ENCODE measurements around the gene CDCA5.

DNA sequence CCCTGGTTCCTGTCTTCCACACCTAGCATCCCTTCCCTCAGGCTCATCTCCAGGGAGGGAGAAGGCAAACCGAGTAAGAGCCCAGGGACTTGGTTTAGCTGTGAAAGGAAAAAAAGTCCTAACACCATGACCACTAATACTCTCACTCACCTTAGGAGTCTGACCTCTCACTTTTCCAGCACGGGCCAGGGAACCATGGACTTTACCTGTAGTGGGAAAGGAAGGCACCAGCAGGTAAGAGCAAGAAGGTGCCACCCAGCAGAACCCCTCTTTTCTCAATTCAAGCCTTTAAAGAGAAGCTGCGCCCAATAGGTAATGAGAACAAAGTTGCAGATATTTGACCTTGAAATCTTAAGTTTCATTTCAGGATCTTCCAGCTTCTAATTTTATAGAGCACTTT, 37.0 kb upstream of the CDCA5 start:
- TF ChIP-seq POLR2AphosphoS5 (IDR thresholded peaks at IDR 0.05; ENCODE audit: borderline replicate concordance, low read depth, low read length) (no peak), EZH2 (IDR thresholded peaks at IDR 0.05) (no peak)
